ENCODE measurements around the gene EIPR1.
"Not testable (repeated sequence)": the region's sequence is repeated elsewhere in the genome, so short reads cannot be mapped to it uniquely, and the experiment has no call there.

DNA sequence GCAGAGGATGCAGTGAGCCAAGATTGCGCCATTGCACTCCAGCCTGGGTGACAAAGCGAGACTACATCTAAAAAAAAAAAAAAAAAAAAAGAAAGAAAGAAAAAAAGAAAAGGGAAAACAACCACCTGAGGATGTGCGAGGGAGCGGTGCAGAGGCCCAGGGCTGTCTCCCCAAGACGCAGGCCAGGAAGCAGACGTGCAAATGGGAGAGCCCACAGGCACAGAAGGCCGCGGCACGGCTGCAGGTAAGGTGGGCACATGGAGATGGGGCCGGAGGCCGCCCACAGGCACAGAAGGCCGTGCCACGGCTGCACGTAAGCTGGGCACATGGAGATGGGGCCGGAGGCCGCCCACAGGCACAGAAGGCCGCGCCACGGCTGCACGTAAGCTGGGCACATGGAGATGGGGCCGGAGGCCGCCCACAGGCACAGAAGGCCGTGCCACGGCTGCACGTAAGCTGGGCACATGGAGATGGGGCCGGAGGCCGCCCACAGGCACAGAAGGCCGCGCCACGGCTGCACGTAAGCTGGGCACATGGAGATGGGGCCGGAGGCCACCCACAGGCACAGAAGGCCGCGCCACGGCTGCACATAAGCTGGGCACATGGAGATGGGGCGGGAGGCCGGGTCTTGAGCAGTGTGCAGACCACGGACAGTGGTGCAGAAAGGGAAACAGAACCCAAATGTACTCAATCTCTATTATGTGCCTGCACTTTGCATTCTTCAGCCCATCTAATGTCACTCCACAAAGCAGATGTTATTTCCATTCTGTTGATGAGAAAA lies 93.6 kb downstream of the EIPR1 start:
- TF ChIP-seq SMAD1 (IDR thresholded peaks at IDR 0.05; ENCODE audit: low read depth, partially characterized antibody); EZH2 (IDR thresholded peaks at IDR 0.05; ENCODE audit: borderline replicate concordance, control insufficient read depth, low read depth, low read length); RCOR1 (conservative IDR thresholded peaks at IDR 0.05; ENCODE audit: low read depth, low read length); BACH1 (IDR thresholded peaks at IDR 0.05; ENCODE audit: borderline replicate concordance); RB1 (IDR thresholded peaks at IDR 0.05; ENCODE audit: borderline replicate concordance); NR2C1 (IDR thresholded peaks at IDR 0.05); NRF1 (conservative IDR thresholded peaks at IDR 0.05; ENCODE audit: low read depth, low read length); HDAC2 (IDR thresholded peaks at IDR 0.05): not testable (repeated sequence)
- TF ChIP-seq, protein P1, sequence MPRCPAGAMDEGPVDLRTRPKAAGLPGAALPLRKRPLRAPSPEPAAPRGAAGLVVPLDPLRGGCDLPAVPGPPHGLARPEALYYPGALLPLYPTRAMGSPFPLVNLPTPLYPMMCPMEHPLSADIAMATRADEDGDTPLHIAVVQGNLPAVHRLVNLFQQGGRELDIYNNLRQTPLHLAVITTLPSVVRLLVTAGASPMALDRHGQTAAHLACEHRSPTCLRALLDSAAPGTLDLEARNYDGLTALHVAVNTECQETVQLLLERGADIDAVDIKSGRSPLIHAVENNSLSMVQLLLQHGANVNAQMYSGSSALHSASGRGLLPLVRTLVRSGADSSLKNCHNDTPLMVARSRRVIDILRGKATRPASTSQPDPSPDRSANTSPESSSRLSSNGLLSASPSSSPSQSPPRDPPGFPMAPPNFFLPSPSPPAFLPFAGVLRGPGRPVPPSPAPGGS (IDR thresholded peaks at IDR 0.05; ENCODE audit: borderline replicate concordance, insufficient read depth, low read depth, low read length, poor library complexity, severe bottlenecking) = not testable (repeated sequence)
- TF ChIP-seq, protein P2, sequence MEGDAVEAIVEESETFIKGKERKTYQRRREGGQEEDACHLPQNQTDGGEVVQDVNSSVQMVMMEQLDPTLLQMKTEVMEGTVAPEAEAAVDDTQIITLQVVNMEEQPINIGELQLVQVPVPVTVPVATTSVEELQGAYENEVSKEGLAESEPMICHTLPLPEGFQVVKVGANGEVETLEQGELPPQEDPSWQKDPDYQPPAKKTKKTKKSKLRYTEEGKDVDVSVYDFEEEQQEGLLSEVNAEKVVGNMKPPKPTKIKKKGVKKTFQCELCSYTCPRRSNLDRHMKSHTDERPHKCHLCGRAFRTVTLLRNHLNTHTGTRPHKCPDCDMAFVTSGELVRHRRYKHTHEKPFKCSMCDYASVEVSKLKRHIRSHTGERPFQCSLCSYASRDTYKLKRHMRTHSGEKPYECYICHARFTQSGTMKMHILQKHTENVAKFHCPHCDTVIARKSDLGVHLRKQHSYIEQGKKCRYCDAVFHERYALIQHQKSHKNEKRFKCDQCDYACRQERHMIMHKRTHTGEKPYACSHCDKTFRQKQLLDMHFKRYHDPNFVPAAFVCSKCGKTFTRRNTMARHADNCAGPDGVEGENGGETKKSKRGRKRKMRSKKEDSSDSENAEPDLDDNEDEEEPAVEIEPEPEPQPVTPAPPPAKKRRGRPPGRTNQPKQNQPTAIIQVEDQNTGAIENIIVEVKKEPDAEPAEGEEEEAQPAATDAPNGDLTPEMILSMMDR (IDR thresholded peaks at IDR 0.05 in 2 of 3, conservative IDR thresholded peaks at IDR 0.05 in 1 of 3; ENCODE audit: control insufficient read depth in 2 of 3, extremely low read depth in 1 of 3, insufficient read depth in 1 of 3, low read depth in 3 of 3, low read length in 3 of 3) = not testable (repeated sequence)
- TF ChIP-seq, protein P3, sequence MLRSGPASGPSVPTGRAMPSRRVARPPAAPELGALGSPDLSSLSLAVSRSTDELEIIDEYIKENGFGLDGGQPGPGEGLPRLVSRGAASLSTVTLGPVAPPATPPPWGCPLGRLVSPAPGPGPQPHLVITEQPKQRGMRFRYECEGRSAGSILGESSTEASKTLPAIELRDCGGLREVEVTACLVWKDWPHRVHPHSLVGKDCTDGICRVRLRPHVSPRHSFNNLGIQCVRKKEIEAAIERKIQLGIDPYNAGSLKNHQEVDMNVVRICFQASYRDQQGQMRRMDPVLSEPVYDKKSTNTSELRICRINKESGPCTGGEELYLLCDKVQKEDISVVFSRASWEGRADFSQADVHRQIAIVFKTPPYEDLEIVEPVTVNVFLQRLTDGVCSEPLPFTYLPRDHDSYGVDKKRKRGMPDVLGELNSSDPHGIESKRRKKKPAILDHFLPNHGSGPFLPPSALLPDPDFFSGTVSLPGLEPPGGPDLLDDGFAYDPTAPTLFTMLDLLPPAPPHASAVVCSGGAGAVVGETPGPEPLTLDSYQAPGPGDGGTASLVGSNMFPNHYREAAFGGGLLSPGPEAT (IDR thresholded peaks at IDR 0.05; ENCODE audit: low read depth) = not testable (repeated sequence)
- TF ChIP-seq, protein P4, sequence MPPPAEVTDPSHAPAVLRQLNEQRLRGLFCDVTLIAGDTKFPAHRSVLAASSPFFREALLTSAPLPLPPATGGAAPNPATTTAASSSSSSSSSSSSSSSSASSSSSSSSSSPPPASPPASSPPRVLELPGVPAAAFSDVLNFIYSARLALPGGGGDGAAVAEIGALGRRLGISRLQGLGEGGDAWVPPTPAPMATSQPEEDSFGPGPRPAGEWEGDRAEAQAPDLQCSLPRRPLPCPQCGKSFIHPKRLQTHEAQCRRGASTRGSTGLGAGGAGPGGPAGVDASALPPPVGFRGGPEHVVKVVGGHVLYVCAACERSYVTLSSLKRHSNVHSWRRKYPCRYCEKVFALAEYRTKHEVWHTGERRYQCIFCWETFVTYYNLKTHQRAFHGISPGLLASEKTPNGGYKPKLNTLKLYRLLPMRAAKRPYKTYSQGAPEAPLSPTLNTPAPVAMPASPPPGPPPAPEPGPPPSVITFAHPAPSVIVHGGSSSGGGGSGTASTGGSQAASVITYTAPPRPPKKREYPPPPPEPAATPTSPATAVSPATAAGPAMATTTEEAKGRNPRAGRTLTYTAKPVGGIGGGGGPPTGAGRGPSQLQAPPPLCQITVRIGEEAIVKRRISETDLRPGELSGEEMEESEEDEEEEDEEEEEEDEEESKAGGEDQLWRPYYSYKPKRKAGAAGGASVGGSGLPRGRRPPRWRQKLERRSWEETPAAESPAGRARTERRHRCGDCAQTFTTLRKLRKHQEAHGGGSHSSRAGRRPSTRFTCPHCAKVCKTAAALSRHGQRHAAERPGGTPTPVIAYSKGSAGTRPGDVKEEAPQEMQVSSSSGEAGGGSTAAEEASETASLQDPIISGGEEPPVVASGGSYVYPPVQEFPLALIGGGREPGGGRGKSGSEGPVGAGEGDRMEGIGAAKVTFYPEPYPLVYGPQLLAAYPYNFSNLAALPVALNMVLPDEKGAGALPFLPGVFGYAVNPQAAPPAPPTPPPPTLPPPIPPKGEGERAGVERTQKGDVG (CRISPR knock-in tag; IDR thresholded peaks at IDR 0.05) = not testable (repeated sequence)
